Panc1 (cell line): ENCODE measurements around the gene LIN9. TPM values are rescaled to one million over a fixed set of nuclear protein-coding genes. Genes with fewer than 3 reads are reported as not detected.

Experiments
- ATAC-seq: fragments of 200-7000 bp; cut with Tn5 transposase; 2 replicates; pipeline ENCODE4 v1.9.1; 2020; ENCODE audit warnings: mild to moderate bottlenecking, moderate library complexity
- BruUV-seq: library from RNA; stranded (reverse); fragments of 400-500 nt; replicated peaks from 2 replicates; lab custom pipeline; 2021; lab: Mats Ljungman, UMichigan
- CTCF ChIA-PET: fragments of 300-600 bp; sonication (Branson Sonifier 250); formaldehyde crosslinking; loops from one replicate; lab custom pipeline; 2022; ENCODE audit warnings: antibody characterized with exemption; lab: Charles Lee
- POLR2A ChIA-PET: fragments of 300-600 bp; sonication (Branson Sonifier 250); formaldehyde crosslinking; loops from one replicate; lab custom pipeline; 2022; ENCODE audit warnings: antibody characterized with exemption; lab: Charles Lee
- DNase-seq: peaks from one replicate; pipeline ENCODE4 v3.0.0-alpha.2; 2010; ENCODE audit warnings: low read depth, low spot score
- H3K27ac ChIP-seq: 2 replicates; pipeline ENCODE4 v1.5.1; 2011; ENCODE audit warnings: mild to moderate bottlenecking, low read length, inconsistent platforms
- H3K27me3 ChIP-seq: fragments of 200-500 bp; sonication (Bioruptor generic); 2 replicates; pipeline ENCODE4 v1.6.0; 2014; ENCODE audit warnings: low read length, inconsistent platforms; ENCODE audit not compliant: control insufficient read depth, insufficient read depth
- H3K36me3 ChIP-seq: fragments of 200-500 bp; sonication (Bioruptor generic); 2 replicates; pipeline ENCODE4 v1.5.1; 2014; ENCODE audit warnings: inconsistent platforms, mild to moderate bottlenecking, low read length, moderate library complexity; ENCODE audit not compliant: control insufficient read depth, insufficient read depth
- H3K4me1 ChIP-seq: 2 replicates; pipeline ENCODE4 v1.5.1; 2011; ENCODE audit warnings: inconsistent platforms, mild to moderate bottlenecking, low read length, moderate library complexity; ENCODE audit not compliant: control insufficient read depth, insufficient read depth
- H3K4me3 ChIP-seq, 2 experiments: 2 replicates each; pipeline ENCODE4 v1.5.1; 2011 to 2012; ENCODE audit warnings: low read depth in 2 of 2, low read length in 2 of 2, mild to moderate bottlenecking in 2 of 2, inconsistent platforms in 1 of 2, moderate library complexity in 1 of 2
- H3K9me3 ChIP-seq: fragments of 200-500 bp; sonication (Bioruptor generic); 2 replicates; pipeline ENCODE4 v1.5.1; 2014; ENCODE audit warnings: low read depth, mild to moderate bottlenecking, inconsistent platforms, low read length, moderate library complexity; ENCODE audit not compliant: control insufficient read depth, insufficient read depth
- CTCF ChIP-seq: fragments of 450-650 bp; IDR thresholded peaks from 2 replicates; pipeline ENCODE4 v1.5.1; 2017; ENCODE audit warnings: mild to moderate bottlenecking
- POLR2AphosphoS5 ChIP-seq: IDR thresholded peaks from 2 replicates; pipeline ENCODE4 v1.6.1; 2012; ENCODE audit warnings: mild to moderate bottlenecking, low read depth, low read length, moderate library complexity
- REST ChIP-seq, 2 experiments: IDR thresholded peaks; 2 replicates each; pipeline ENCODE4 v1.6.1; 2011 to 2012; ENCODE audit warnings: low read depth in 2 of 2, control low read depth in 1 of 2, low read length in 1 of 2, mild to moderate bottlenecking in 1 of 2, moderate library complexity in 1 of 2; ENCODE audit not compliant: insufficient read depth in 1 of 2
- SIN3A ChIP-seq: IDR thresholded peaks from 2 replicates; pipeline ENCODE4 v1.6.1; 2012; ENCODE audit warnings: low read depth, mild to moderate bottlenecking, low read length, moderate library complexity, borderline replicate concordance; ENCODE audit not compliant: insufficient read depth
- TCF7L2 ChIP-seq: IDR thresholded peaks from 2 replicates; pipeline ENCODE4 v1.6.1; 2011; ENCODE audit warnings: mild to moderate bottlenecking, low read depth, low read length, inconsistent platforms
- in situ Hi-C: cut with HindIII; loops from 2 replicates; pipeline ENCODE4 v1.10.0; 2016; ENCODE audit warnings: low sequenced_read_pairs, low pct_unique_long_range_greater_than_20kb
- intact Hi-C: fragments of 100-400 bp; cut with micrococcal nuclease; formaldehyde crosslinking; loops from one replicate; pipeline ENCODE4 v1.10.0; 2022; ENCODE audit not compliant: unreplicated experiment
- total RNA-seq: library from RNA; stranded (reverse); gene quantifications from one replicate; pipeline ENCODE4 v1.2.1, GENCODE V29; 2021; ENCODE audit not compliant: unreplicated experiment

The LIN9 gene
- total RNA-seq, 1 experiment from 2014 or later: 11.4 TPM

GRCh38 chr1:226201029-226201593, 107.9 kb downstream of the LIN9 start:
- Histone ChIP-seq H3K9me3 (no peaks in the 10 kb centered on the region), H3K36me3 (no peaks in the 10 kb centered on the region), H3K27me3 (no peaks in the 10 kb centered on the region), H3K4me3 (no peak overlapping the region), H3K4me1 (no peaks in the 10 kb centered on the region), H3K27ac (no peak overlapping the region)
- TF ChIP-seq CTCF (no peak; the same call in 1 of the 2 replicates), TCF7L2 (no peak), SIN3A (no peak), POLR2AphosphoS5 (no peak), REST (IDR thresholded peaks at IDR 0.05; ENCODE audit: insufficient read depth in 1 of 2, low read depth in 2 of 2, low read length in 1 of 2) (no peak)
- POLR2A ChIA-PET: no interaction called here
- DNase-seq (no peak), ATAC-seq (no peak)
- intact Hi-C loops: no loop called here
- CTCF ChIA-PET: no interaction called here
- BruUV-seq: no TSS peak
- in situ Hi-C loops: no loop called here

- no peaks in the 10 kb centered on the region for H3K4me1 ChIP-seq
- H3K4me3 ChIP-seq: no peak overlapping the region
- ATAC-seq (no peak), DNase-seq (no peak)
- in situ Hi-C loops (no loop called here), intact Hi-C loops (no loop called here)
- TF ChIP-seq SIN3A (no peak), TCF7L2 (no peak), POLR2AphosphoS5 (no peak), REST (IDR thresholded peaks at IDR 0.05; ENCODE audit: insufficient read depth in 1 of 2, low read depth in 2 of 2, low read length in 1 of 2) (no peak), CTCF (no peak)
- POLR2A ChIA-PET: no interaction called here
- H3K27me3 ChIP-seq: no peaks in the 10 kb centered on the region
- CTCF ChIA-PET: no interaction called here
- H3K27ac ChIP-seq: no peak overlapping the region
- H3K36me3 ChIP-seq: no peaks in the 10 kb centered on the region
- BruUV-seq: no TSS peak
- H3K9me3 ChIP-seq: no peaks in the 10 kb centered on the region
Observed at GRCh38 chr1:226199971-226200370, 109.0 kb downstream of the LIN9 start.
